H1 (cell line): ENCODE data around the gene ADCY5.

Experiments
- BCL11A ChIP-seq, 2 experiments: IDR thresholded peaks; one replicate each; pipeline ENCODE4 v1.6.1; 2011; ENCODE audit warnings: low read depth in 2 of 2, low read length in 2 of 2, mild to moderate bottlenecking in 2 of 2
- CHD1 ChIP-seq: IDR thresholded peaks from 2 replicates; pipeline ENCODE4 v1.6.1; 2012; ENCODE audit warnings: low read depth, low read length, improper control_type of control experiment
- CTCF ChIP-seq, 3 experiments: IDR thresholded peaks; 1 replicate in 2 of 3; 2 replicates in 1 of 3; pipeline versions ENCODE4 v1.5.1 to v1.6.1; 2011; ENCODE audit warnings: low read length in 3 of 3, mild to moderate bottlenecking in 3 of 3, inconsistent platforms in 2 of 3, low read depth in 1 of 3, moderate library complexity in 1 of 3; ENCODE audit not compliant: insufficient read depth in 1 of 3; ENCODE audit errors: control extremely low read depth in 1 of 3
- E2F6 ChIP-seq: IDR thresholded peaks from 2 replicates; pipeline ENCODE4 v1.6.1; 2012; ENCODE audit warnings: inconsistent platforms
- KDM1A ChIP-seq: fragments of 200-600, 300-600 bp; sonication (generic); IDR thresholded peaks from 2 replicates; pipeline ENCODE4 v1.7.1; 2016; ENCODE audit warnings: mild to moderate bottlenecking, low read length, borderline replicate concordance
- RFX5 ChIP-seq: IDR thresholded peaks from 2 replicates; pipeline ENCODE4 v1.6.1; 2011; ENCODE audit warnings: low read depth, low read length, improper control_type of control experiment, borderline replicate concordance
- SP1 ChIP-seq: IDR thresholded peaks from 2 replicates; pipeline ENCODE4 v1.6.1; 2011; ENCODE audit warnings: low read depth, low read length
- USF2 ChIP-seq: IDR thresholded peaks from 2 replicates; pipeline ENCODE4 v1.6.1; 2011; ENCODE audit warnings: low read length, improper control_type of control experiment
- ZNF274 ChIP-seq: IDR thresholded peaks from 2 replicates; pipeline ENCODE4 v1.7.0; 2012; ENCODE audit warnings: low read length, borderline replicate concordance; ENCODE audit errors: extremely low read depth

- TF ChIP-seq CTCF (IDR thresholded peaks at IDR 0.05; ENCODE audit: control extremely low read depth in 1 of 3, insufficient read depth in 1 of 3, low read depth in 1 of 3, low read length in 3 of 3) (no peak), BCL11A (IDR thresholded peaks at IDR 0.05; ENCODE audit: low read depth in 2 of 2, low read length in 2 of 2) (no peak), KDM1A (no peak), USF2 (no peak), ZNF274 (no peak), RFX5 (no peak), E2F6 (no peak), CHD1 (no peak), SP1 (no peak)
Observed at GRCh38 chr3:123272547-123272946, 176.3 kb downstream of the ADCY5 start.
